ENCODE results near the gene MAPK4. TPM values are rescaled to one million over a fixed set of nuclear protein-coding genes. Genes with fewer than 3 reads are reported as not detected.
"Not testable (repeated sequence)": the region's sequence is repeated elsewhere in the genome, so short reads cannot be mapped to it uniquely, and the experiment has no call there.

Gene MAPK4
- polyA plus RNA-seq (2014; cell fraction: cytosol; rRNA removed), result 8.6 and 9.6 TPM in 2 replicates
- 9.3 and 12.3 TPM in 2 replicates for polyA plus RNA-seq (2014; cell fraction: nucleus; rRNA removed)

DNA sequence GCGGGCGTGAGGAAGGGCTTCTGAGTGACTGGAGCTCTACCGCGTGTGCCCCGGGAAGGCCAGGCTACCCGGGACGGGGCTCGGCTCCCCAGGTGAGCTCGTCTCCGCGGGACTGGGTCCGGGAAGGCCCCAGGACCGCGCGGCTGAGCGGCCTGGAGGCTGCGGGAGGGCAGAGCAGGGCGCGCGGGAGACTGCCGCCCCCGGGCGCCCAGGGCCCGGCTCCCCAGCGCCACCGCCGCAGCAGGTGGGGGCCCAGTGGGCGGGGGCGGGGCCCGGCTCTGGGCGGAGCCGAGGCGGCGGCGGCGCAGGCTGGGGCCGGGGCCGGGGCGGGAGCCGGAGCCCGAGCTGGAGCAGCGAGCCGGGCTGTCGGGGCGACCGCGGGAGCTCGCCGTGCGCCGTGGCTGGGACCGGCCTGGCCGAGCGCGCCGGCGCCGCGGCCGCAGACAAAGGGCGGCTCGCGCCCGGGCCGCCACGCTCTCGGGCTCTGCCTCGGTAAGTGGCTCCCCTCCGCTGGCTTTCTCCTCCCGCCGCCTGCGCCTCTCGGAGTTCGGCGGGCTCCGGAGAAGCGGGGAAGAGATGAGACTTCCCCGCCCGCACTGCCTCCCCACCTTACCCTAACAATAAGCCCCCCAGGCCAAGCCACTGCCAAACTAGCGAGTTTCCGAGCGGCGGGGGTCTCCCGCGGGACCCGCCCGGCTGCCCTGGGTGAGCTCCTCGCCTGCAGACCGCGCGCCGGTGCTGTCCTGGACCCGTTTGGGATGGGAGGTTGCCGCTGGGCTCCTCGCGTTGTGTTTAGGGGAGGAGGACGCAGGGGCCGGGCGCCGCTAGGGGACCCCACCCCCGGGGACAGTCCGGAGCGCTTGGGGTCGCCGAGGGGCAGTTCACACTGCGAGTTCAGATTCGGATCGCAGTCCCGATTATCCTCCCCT, at the start of gene MAPK4:
Gene MAPK4, plus strand, starts transcription at position 336 of the 929 bp plus-strand sequence. CDS start 103,872 bp downstream, outside the sequence.
- DNase-seq (ENCODE audit: low spot score), result peak; percentile 39

DNA sequence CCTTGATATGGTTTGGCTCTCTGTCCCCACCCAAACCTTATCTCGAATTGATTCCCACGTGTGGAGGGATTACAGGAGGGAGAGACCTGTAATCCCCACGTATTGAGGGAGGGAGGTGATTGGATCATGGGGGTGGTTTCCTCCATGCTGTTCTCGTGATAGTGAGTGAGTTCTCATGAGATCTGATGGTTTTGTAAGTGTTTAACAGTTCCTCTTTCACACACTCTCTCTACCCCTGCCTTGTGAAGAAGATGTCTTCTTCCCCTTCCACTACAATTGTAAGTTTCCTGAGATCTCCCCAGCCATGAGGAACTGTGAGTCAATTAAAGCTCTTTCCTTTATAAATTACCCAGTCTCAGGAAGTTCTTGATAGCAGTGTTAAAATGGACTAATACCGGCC, 42.6 kb upstream of the MAPK4 start:
- DNase-seq (ENCODE audit: low spot score), result not testable (repeated sequence)

DNA sequence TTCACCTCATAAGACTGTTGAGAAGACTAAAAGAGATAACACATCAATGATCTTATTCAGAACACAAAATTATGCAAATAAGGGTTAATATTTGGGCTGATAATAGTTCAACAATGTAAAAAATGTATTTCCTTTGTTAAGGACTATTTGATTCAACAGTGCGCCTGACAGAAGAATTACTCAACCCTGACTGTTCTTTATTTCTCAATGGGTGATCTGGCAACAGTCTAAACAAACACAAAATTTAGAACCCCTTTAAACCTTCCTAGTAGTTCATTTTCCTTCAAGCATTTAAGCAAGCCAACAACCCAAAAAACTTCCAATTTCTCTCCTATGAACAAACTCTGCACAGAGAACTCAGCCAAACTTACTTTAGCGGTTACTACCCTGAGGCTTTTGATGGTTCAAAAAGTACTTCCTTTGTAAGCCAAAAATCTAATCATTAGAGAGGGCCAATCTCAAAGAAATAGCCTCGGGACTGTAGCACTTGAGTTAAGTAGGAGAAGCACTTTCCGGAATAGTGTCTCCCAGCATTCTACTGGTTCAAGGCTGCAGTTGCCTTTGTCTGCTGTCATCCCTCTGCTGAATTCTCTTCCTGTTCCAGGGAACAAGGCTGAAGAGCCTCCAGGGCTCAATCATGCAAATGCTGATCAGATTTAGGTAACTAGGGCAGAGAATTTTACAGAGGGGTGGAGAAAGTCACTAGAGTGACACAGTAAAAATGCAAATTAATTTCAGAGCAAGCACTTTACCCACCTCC, 40.9 kb upstream of the MAPK4 start:
- DNase-seq (ENCODE audit: low spot score), result no peak

DNA sequence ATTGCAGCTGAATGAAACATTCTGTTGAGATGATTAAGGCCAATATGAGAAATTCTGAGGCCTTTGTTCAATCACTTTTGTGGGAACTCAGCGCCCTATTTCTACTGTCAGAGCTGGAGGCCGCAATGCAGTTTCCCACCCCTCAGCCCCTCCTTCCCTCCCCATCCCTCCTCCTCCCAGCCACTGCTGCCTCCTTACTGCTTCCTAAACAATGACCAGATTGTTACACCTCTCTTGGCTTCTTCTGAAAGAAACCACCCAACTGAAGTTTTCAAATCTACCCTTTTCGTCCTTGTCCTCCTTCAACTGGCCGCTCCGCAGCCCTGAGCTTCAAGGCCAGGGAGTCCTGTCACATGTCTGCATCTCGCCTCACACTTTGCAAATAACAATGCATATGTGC, 36.7 kb upstream of the MAPK4 start:
- no peak for DNase-seq (ENCODE audit: low spot score)

DNA sequence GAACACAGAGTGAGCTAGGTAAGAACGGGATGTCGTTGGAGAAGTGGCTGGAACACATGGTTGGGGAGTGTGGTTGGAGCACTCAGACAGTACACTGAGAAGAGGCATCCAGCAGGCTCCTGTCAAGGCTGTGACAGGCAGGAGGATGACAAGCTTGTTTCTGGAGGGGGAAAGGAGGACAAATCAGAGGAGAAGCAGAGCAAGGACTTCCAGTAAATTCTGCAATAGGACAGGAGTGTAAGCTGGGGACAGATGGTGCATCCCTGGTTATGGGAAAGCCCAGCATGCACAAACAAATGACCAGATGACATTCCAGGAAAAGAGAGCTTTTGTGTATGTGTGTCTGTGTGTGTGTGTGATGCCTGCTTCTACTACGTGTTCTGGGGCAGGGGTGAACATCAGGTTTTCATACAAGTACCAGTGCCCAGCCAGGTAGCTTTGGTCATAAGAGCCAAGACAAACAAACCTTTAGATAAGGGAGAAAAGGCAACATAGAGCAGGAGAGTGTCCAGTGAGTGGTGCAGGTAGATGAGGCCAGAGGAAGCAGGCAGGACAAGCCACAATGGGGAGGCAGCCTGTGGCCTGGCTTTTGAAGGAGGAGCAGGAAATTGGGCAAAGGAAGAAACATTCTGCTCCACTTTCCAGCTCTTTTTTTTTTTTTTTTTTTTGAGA, 32.1 kb upstream of the MAPK4 start:
- no peak for DNase-seq (ENCODE audit: low spot score)

DNA sequence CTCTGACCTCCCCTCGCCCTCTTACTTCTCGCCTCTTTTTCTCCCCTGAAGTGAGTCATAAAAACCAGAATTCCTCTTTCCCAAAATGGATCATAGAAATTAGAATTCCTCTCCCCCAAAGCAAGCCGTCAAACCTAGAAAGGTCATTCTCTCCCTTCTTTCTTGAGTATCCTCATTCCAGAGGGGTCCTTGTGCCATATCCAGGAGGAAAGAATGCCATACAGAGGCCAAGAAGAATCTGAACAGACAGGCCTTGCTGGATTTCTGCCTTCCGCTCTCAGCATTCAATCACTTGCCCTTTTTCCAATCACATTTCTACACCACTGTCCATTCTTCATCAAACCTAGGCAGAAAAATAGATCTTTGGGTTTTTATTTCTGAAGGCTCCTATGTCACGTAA, 31.1 kb upstream of the MAPK4 start:
- DNase-seq (ENCODE audit: low spot score), result no peak

DNA sequence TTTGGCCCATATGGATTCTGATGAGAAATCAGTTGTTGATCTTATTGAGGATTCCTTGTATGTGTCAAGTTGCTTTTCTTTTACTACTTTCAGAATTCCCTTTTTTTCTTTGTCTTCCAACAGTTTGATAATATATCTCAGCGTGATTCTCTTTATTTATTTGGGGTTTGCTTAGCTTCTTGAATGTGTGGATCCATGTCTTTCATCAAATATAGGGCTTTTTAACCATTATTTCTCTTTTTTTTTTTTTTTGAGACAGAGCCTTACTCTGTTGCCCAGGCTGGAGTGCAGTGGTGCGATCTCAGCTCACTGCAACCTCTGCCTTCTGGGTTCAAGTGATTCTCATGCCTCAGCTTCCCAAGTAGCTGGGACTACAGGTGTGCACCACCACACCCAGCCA, 26.1 kb upstream of the MAPK4 start:
- not testable (repeated sequence) for DNase-seq (ENCODE audit: low spot score)

DNA sequence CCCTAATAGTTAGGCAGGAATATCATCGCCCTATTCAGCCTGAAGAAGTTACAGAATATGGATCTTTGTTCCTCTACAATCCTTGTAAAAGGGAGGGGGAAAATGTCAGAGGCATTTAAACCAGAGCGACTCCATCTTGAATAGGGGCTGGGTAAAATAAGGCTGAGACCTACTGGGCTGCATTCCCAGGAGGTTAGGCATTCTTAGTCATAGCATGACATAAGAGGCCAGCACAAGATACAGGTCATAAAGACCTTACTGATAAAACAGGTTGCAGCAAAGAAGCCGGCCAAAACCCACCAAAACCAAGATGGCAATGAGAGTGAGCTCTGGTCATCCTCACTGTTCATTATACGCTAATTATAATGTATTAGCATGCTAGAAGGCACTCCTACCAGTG, 15.4 kb upstream of the MAPK4 start:
- DNase-seq (ENCODE audit: low spot score), result not testable (repeated sequence)

DNA sequence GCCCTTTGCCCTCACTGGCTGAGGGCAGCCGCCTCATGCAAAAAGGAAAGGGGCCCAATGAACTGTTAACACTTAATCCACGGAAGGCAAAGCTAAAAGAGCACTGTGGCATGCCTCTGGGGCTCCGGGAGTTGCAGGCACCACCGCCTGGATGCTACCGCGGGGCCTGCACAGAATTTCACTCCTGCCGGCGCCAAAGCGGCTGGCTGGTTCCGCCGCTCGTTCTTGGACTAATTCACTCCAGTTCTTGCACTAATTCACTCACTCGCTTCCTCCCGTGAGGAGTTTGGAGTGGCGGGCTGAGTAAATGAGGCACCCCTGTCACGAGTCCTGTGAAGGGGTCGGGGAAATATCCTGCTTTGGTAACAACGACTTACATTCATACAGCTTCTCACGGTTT, 14.0 kb upstream of the MAPK4 start:
- DNase-seq (ENCODE audit: low spot score), result no peak

DNA sequence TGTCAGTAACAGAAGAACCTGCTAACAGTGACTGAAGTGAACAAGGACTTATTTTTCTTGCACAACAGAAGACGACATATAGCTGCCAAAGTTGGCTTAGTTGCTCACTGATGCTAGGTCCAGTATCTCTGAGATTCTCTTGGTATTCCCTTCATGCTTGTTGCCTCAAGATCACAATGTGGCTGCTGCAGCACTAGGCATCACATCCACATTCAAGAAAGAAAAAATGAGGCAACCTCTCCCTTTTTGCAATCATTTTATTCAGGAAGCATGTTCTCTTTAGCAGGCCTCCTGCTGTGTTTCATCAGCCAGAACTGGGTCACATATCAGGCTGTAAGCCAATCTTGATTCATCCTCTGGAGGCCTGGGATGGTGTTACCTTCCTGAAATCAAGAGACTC, 11.7 kb upstream of the MAPK4 start:
- DNase-seq (ENCODE audit: low spot score), result no peak

DNA sequence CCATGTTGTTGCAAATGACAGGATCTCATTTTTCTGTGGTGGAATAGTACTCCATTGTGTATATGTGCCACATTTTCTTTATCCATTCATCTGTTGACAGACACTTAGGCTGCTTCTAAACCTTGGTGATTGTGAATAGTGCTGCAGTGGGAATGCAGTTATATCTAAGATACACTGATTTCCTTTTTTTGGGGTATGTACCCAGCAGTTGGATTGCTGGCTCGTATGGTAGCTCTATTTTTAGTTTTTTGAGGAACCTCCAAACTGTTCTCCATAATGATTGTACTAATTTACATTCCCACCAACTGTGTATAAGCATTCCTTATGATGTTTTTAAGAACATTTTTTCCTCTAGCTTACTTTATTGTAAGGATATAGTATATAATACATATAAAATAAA, 8.2 kb upstream of the MAPK4 start:
- not testable (repeated sequence) for DNase-seq (ENCODE audit: low spot score)

DNA sequence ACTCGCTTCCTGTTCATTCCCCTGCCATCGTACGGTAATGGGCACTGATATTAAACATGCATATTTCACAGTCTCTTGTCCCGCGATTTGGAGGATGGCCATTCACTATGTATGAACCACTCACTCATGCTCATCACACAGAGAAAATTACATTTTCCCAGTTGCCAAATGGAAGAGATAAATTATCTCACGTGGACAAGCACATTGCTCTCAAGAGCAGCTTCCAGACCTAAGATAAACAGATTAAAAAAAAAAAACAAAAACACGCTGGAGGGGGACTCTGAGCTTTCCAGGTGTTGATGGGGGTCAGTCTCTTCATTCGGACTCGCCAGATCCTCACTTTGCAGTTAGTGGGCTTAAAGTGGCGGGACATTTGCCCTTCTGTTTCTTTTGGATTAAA, 1.7 kb upstream of the MAPK4 start:
- peak; percentile 90 for DNase-seq (ENCODE audit: low spot score)

DNA sequence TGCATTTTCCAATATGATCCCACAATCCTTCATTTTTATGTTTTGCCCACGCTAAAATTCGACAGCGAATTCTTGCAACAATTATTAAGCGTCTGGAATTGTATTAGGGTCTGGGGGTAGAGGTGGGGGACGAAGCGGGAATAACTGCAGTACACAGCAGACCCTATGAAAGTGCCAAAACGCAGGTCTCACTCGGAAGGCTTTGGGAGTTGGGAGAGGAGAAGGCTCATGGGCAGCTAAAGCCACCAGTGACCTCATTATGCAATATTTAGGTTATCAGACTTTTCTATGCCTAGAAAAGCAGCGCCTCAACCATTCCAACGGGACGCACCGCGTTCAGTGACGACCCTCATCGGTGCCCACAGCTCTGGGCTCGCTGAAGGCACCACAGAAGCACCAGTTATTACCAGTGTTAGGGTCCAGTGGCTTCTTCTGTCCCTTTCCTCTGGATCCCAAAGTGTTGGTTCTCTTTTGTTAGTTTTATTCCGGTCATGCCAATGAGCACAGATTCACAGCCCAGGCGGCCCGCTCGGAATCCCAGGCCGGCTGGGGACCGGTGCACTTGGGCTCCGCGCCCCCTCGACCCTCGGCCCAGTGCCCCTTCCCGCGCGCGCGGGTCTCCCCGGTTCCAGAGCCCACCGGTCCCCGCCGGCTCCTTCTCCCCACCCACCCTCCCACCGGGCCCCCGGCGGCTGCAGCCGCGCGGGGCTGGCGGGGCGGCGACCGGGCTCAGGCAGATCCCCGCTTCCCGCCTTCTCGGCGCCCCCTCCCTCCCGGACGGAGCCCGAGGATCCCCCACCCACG, 737 bp upstream of the MAPK4 start:
- DNase-seq (ENCODE audit: low spot score), result peak; percentile 40

DNA sequence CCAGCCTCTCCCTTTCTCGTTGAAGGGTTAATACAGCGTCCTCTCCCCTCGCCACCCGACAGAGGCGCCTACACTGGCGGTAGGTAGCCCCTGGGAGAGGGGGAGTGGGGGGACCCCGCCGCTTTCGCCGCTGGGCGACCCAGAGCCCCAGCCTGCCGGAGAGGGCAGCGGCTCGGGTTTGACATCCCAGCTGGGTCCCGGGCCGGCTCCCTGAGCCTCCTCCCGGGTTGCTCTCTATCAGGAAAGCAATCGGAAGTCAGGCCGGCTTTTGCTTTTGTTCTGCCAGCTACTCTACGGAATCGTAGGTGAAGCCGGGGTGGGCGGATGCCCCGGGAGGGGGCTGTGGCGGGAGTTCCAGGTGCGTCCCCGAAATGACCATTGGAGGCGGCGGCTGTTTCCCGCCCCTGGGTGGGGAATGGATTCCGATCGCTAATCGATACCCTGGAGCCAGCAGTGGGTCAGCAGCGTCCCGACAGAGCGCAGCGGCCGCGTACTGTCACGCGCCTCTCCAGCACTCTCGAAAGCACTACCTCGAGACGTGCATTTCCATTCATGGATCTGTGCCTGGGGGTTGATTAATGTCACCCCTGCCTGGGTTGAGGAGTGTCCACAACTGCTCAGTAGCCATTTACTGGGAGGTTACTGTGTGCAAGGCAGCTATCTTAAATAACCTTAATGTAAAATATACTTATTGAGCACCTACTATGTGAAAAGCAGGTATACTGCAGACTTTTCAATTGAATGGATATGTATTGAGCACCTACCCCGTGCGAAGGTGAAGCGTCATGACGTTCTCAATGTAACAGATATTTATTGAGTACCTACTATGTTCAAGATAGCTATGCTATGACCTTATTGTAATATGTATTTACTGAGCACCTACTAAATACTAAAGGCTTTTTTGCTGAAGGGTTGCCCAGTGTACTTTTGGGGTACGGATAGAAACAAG, 1.1 kb downstream of the MAPK4 start:
- peak; percentile 20 for DNase-seq (ENCODE audit: low spot score)

DNA sequence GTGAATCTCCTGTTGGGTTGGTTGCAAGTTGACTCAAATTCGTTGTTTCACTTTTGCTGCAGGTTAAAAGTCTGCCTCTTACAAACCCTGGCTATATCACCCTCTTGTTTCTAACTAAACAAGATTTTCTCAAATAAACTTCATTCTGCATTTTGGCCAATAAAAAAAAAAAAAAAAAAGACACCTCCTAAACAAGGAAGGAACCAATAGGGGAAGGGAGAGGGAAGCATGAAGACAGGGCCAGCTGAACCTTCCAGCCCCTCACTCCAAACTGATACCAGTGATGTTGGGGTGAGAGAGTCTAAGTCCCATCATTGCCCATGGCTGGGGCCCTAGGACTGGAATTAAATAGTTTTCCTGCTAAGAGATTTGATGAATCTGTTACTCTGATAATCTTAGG, 2.4 kb downstream of the MAPK4 start:
- not testable (repeated sequence) for DNase-seq (ENCODE audit: low spot score)

DNA sequence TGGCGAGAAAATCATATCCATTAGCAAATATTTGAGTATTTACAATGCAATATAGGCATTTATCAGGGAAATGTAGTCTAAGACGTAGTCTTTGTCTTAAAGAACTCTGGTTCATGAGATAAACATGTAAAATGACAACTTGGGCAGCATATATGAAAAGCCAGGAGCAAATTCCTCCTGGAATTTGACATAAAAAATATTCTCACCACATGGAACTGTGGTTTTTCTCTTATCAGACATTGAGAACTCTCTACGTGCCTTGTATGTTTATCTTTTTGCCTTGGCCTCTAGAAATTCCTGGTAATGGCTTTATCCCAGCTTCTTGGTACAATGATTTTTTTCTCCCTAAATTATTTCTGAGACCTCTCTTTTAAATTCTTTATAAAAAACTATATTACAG, 2.8 kb downstream of the MAPK4 start:
- no peak for DNase-seq (ENCODE audit: low spot score)

DNA sequence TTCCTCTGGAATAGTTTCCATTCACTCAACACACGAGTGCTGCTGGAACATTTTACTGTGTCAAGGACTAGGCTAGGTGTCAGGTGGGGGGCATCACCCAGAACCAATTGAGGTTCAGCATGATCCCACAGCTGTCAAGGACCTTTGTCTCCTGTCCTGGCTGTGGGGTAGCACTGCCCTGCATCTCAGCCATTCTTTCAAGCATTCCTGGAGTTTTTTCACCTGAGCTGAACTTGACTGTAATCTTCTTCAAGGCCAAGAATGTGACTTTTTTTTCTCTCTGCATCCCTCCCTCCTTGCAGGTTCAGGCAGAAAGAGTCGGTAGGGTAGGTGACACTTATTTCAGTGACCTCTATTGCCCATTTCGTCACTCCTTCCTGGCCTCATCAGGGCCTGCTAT, 3.5 kb downstream of the MAPK4 start:
- no peak for DNase-seq (ENCODE audit: low spot score)

DNA sequence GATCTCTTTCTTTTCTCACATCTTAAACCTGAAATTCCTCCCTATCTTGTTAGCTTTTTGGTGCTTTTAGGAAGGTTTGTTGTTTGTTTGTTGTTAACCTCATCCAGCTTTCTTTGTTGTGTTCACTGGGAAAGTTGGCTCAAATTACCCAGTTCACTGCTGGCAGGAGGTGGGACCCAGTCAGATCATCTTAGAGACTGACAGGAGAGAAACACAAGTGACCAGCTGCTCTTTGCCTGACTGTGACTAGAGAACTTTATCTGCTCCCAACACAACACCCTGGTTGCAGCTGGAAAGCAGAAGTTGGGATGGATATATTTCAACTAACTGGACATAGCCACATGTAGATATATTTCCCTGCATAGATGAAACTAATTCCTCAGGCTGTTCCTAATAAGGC, 10.0 kb downstream of the MAPK4 start:
- DNase-seq (ENCODE audit: low spot score), result no peak

DNA sequence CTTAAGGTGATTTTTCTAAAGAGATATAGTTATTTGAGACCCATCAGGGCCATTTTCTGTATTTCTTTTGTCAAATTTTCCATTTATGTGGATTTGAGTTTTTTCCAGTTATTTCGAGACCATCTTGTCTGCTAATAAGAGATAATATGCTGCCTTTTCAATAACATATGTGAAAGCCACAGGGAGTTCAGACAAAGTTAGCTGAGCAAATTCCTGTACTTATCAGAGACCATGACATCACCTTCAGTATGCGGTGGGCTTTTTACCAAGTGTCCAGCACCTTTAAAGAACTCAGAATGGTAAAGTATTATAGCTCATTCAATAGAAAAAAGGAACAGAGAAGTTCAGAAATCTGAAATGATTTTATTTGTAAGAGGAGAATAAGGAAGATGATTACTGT, 11.7 kb downstream of the MAPK4 start:
- no peak for DNase-seq (ENCODE audit: low spot score)

DNA sequence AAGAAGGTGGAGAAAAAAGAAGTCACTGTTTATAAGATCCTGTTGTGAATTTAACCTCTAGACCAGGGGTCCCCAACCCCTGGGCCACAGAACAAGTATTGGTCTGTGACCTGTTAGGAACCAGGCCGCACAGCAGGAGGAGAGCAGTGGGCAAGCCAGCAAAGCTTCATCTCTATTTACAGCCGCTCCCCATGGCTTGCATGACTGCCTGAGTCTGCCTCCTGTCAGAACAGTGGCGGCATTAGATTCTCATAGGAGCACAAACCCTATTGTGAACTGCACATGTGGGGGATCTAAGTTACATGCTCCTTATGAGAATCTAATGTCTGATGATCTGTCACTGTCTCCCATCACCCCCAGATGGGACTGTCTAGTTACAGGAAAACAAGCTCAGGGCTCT, 13.3 kb downstream of the MAPK4 start:
- not testable (repeated sequence) for DNase-seq (ENCODE audit: low spot score)
